ENCODE data around the gene COX4I2. TPM values are rescaled to one million over a fixed set of nuclear protein-coding genes. Genes with fewer than 3 reads are reported as not detected.
"Not testable (repeated sequence)": the region's sequence is repeated elsewhere in the genome, so short reads cannot be mapped to it uniquely, and the experiment has no call there.

The COX4I2 gene
- total RNA-seq, 1 experiment from 2014 or later: not detected

DNA sequence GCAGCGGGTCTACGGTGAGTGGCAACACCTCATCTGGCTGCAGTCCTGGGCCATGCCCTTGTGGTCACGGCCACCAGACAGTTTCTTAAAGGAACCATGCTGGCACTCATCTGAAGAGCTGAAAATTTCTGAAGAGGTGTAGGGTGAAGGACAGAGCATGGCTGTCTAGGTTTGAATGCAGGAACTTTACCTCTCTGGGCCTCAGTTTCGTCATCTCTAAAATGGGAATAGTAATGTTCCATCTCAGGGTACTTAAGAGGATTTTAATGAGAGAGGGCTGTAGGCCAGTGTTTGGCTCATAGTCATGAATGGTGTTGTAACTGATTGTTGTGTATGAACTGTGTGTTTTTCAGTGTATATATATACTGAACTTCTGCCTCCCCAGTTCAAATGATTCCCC, 5.8 kb downstream of the COX4I2 start:
- no peak for DNase-seq (ENCODE audit: low spot score)
- in situ Hi-C loops (cut with HindIII; ENCODE audit: low sequenced_read_pairs): no loop called here

DNA sequence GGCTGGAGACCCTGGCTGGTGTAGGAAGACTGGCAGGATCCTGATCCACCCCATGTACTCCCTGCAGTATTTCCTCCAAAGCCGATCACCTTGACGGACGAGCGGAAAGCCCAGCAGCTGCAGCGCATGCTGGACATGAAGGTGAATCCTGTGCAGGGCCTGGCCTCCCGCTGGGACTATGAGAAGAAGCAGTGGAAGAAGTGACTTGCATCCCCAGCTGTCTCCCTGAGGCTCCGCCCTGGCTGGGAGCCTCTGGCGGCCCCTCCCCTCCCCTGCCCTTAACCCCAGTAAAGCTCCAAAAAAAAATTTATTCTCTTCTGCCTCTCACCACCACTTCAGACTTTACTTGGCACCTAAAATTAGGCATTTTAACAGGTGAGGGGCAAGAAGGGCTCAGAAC, 7.0 kb downstream of the COX4I2 start:
- no peak for DNase-seq (ENCODE audit: low spot score)
- in situ Hi-C loops (cut with HindIII; ENCODE audit: low sequenced_read_pairs): no loop called here

DNA sequence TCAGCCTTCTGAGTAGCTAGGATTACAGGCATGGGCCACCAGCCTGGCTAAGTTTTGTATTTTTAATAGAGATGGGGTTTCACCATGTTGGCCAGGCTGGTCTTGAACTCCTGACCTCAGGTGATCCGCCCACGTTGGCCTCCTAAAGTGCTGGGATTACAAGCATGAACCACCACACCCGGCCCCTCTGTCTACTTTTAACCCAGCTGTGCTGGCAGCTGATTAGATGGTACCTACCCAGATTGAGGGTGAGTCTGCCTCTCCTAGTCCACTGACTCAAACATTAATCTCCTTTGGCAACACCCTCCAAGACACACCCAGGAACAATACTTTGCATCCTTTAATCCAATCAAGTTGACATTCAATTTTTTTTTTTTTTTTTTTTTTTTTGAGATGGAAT, 10.4 kb downstream of the COX4I2 start:
- in situ Hi-C loops (cut with HindIII; ENCODE audit: low sequenced_read_pairs); DNase-seq (ENCODE audit: low spot score): not testable (repeated sequence)

DNA sequence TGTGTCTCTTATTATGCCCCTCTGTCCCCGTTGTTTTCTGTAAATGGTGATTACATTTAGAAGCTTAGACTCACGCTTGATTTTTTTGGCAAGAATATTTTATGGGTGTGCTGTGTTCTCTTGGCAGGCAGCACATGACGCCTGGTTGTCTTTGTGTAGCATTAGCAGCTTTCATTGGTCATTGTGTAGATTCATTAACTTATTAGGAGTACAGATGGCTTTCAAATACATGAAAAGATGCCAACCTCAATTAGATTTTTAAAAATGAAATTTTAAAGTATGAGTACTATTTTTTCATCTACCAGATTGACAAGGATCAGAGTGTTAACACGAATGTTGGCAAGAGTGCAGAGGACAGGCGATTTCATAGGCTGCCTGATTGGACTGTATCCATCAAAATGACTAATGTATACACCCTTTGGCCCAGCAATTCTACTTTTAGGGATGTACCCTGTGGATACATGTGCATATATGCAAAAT, 15.2 kb downstream of the COX4I2 start:
- peak; percentile 75 for DNase-seq (ENCODE audit: low spot score)
- in situ Hi-C loops (cut with HindIII; ENCODE audit: low sequenced_read_pairs): no loop called here

DNA sequence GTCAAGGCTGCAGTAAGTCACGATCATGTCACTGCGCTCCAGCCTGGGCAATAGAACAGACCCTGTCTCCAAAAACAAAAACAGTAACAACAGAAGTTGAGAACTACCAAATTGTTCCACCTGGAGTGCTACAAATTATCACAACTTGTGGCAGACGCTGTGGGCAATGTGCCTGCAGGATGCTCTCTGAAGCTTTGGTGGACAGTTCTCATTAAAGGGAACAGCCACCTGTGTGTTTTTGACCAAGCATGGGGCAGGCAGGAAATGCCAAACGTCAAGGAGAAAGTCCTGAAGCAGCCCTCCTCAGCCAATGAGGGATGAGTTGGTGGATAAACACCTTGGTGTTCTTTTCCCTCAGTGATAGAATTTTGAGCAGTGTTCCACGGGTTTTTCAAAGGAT, 15.8 kb downstream of the COX4I2 start:
- peak; percentile 83 for DNase-seq (ENCODE audit: low spot score)
- in situ Hi-C loops (cut with HindIII; ENCODE audit: low sequenced_read_pairs): no loop called here

DNA sequence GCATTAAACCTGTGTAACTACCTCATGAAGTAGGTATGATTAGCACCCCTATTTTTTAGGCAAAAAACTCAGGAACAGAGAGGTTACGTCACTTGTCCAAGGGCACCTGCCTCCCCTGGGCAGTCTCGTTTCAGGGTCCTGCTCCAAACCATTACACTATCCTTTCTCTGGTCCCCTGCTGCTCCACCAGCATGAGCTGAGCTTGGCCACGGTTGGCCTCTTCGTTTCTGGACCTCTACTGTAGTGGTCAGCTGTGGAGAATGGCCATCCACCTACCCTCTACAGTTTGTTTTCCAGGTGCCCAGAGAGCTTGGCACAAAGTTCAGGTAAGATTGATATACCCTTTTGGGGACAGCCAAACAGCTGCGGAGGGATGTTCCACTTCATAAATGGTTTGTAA, 16.8 kb downstream of the COX4I2 start:
- DNase-seq (ENCODE audit: low spot score): no peak
- in situ Hi-C loops (cut with HindIII; ENCODE audit: low sequenced_read_pairs): no loop called here

DNA sequence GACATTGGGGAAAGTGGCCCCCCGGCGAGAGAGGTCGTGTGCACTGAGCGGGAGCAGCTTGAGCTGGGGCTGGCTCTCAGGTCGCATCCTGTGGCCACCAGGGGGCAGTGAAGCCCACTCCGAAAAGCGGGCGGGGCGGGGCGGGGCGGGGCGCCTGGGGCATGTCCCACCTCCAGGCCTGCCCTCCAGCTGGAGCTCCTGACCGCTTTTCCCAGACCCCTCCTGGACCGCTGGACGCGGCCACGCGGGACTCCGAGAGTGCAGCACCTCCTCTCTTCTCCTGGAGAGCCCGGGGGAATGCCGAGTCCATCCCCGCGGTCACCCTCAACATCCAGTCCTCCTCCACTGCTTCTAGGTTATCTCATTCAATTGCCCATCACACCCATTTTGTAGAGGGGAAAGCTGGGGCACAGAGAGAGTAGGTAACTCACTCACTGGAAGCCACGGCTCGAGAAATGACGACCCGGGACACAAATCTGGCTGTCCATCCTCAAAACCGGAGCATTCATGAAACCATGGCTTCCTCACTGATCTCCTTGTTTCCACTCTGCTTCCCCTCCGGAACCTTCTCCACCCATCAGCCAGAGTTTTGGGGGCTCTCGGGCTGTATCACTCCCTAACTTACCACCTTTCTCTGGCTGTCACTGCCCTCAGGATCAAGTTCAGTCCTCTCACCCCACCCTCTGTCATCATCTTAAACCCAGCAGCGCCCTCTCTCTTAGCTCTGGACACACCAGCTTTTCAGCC, 24.1 kb downstream of the COX4I2 start:
- DNase-seq (ENCODE audit: low spot score): peak; percentile 86
- in situ Hi-C loops (cut with HindIII; ENCODE audit: low sequenced_read_pairs): no loop called here

DNA sequence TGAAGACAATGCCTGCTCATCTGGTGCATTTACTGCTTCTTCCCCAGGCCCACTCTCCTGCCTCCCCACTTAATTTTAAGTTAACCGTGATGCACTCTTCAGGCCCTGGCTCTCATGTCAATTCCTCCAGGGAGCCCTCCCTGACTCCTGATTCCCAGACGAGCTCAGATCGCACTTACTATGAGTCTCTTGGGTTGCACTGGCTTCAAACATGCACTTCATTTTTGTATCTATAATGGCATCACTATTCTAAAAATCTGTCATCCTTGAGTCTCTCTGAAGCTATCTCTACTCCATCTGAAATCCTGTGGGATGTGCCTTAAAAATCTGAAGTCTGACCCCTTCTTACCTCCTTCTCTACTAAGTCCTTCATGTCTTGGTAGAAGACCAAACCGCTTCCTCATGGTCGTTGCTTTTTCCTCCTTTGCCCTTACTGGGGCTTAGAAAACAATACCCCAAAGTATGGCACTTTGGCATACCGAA, 24.7 kb downstream of the COX4I2 start:
- in situ Hi-C loops (cut with HindIII; ENCODE audit: low sequenced_read_pairs): no loop called here
- no peak for DNase-seq (ENCODE audit: low spot score)

DNA sequence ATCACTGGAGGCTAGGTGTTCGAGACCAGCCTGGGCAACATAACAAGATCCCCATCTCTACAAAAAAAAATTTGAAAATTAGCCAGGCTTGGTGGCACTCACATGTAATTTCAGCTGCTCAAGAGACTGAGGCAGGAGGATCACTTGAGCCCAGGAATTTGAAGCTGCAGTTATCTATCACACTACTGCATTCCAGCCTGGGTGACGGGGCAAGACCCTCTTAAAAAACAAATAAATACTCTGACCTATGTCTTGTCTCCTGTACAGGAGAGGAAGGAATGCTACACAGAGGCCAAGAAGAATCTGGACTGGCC, 25.8 kb downstream of the COX4I2 start:
- in situ Hi-C loops (cut with HindIII; ENCODE audit: low sequenced_read_pairs): no loop called here
- DNase-seq (ENCODE audit: low spot score): no peak

- in situ Hi-C loops (cut with HindIII; ENCODE audit: low sequenced_read_pairs): no loop called here
- peak; percentile 74 for DNase-seq (ENCODE audit: low spot score)
These were observed 26.4 kb downstream of the COX4I2 start for GRCh38 chr20:31663838-31664695.

DNA sequence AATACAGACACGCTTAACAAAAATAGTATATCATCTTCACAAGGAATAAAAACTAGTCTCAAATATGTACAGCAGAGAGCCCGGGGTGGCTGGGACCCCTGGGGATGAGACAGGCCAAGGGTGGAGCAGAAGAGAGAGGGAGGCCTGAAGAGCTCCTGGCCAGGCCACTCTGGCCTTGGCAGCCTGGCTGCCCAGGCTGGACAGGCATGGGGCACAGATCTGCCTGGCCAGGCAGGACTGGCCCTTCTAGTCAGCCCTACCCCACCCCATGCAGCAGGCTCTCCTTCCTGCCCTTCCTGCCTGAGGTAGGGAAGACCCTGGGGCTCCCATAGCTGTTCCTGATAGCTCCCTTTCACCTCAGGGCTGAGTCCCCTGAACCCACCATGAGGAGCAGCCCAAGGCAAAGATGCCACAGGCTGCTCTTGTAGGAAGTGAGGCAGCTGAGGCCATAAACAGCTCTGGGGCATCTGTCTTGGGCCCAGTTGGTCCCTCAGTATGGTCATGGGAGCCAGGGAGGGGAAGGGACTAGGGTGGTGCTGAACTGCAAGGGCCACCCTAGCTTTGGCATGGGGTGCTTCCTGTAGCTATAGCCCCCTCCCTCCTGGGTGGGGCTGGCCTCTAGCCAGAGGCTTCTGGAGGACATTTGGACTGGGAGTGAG, 27.1 kb downstream of the COX4I2 start:
- DNase-seq (ENCODE audit: low spot score): no peak
- in situ Hi-C loops (cut with HindIII; ENCODE audit: low sequenced_read_pairs): no loop called here

DNA sequence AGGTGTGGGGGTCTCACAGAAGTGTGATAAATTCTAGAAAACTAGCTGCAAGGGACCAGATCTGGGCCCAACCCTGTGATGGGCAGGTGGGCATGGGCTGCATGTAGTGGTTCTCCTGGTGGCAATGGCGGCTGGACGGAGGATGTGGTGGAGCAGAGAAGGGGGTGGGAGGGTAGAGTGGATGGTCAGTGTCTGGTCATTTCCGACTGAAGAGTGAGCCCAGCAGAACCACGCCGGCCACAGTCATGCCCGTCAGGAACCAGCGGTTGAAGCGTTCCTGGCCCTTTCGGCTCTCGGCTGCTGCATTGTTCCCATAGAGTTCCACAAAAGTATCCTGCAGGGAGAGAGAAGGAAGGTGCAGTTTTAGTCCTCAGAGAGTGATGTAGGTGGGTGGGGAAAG, 28.0 kb downstream of the COX4I2 start:
- no peak for DNase-seq (ENCODE audit: low spot score)
- in situ Hi-C loops (cut with HindIII; ENCODE audit: low sequenced_read_pairs): no loop called here

- no peak for DNase-seq (ENCODE audit: low spot score)
- in situ Hi-C loops (cut with HindIII; ENCODE audit: low sequenced_read_pairs): no loop called here
These were observed 28.7 kb downstream of the COX4I2 start for GRCh38 chr20:31666258-31667042.

- in situ Hi-C loops (cut with HindIII; ENCODE audit: low sequenced_read_pairs): no loop called here
- DNase-seq (ENCODE audit: low spot score): no peak
These were observed 29.9 kb downstream of the COX4I2 start for GRCh38 chr20:31667315-31668285.

DNA sequence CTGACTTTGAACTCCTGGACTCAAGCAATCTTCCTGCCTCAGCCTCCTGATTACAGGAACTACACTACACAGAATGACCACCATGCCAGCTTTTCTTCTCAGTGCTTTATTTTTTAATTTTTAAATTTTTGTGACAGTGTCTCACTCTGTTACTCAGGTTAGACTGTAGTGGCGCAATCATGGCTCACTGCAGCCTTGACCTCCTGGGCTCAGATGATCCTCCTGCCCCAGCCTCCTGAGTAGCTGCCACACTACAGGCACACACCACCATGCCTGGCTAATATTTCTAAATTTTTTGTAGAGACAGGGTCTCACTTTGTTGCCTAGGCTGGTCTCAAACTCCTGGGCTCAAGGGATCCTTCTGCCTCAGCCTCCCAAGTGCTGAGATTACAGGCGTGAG, 31.2 kb downstream of the COX4I2 start:
- DNase-seq (ENCODE audit: low spot score); in situ Hi-C loops (cut with HindIII; ENCODE audit: low sequenced_read_pairs): not testable (repeated sequence)

DNA sequence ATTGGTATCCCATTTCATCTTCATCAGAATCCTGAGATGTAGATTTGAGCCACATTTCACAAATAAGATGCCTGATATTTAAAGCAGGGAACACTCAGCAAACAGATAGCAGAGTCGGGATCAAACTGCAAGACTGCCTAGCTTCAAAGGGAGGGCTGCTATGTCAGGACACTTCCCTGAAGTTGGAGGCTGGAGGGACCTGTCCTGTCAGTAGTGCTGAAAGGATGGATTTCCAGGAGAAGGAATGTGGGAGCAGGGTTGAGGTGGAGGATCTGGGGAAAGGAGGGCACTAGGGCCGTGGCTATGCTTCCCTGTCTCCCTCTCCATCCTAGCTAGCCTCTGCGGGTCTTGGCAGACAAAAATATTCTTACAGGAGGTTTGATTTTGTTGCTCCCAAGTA, 32.2 kb downstream of the COX4I2 start:
- in situ Hi-C loops (cut with HindIII; ENCODE audit: low sequenced_read_pairs): no loop called here

GRCh38 chr20:31670371-31671228, 32.9 kb downstream of the COX4I2 start:
- DNase-seq (ENCODE audit: low spot score): peak; percentile 97
- in situ Hi-C loops (cut with HindIII; ENCODE audit: low sequenced_read_pairs): no loop called here

More for the DNA sequence above, 32.2 kb downstream of the COX4I2 start:
- DNase-seq (ENCODE audit: low spot score): no peak

All from G401 (cell line).